TTC549 (cell line): ENCODE measurements around the gene ASF1B.

ENCODE experiments used
- FAIRE-seq: peaks from 2 replicates; lab custom pipeline; 2012; peaks lifted over from hg19 to GRCh38; lab: Jason Lieb, UNC

Gene ASF1B

GRCh38 chr19:14135355-14135754 is 1.0 kb downstream of the ASF1B start:
- no peak for FAIRE-seq

GRCh38 chr19:14127929-14128509 is 8.4 kb downstream of the ASF1B start:
- no peak for FAIRE-seq

- FAIRE-seq, result no peak
Measured at GRCh38 chr19:14127176-14127575, 9.2 kb downstream of the ASF1B start.

- no peak for FAIRE-seq
Measured at GRCh38 chr19:14122924-14123323, 13.5 kb downstream of the ASF1B start.

GRCh38 chr19:14120497-14120780 is 15.9 kb downstream of the ASF1B start:
- no peak for FAIRE-seq

GRCh38 chr19:14119644-14120496 is 16.5 kb downstream of the ASF1B start:
- no peak for FAIRE-seq

GRCh38 chr19:14119146-14119545 is 17.2 kb downstream of the ASF1B start:
- no peak for FAIRE-seq

GRCh38 chr19:14118165-14119051 is 18.0 kb downstream of the ASF1B start:
- FAIRE-seq, result no peak

- FAIRE-seq, result peak; percentile 52
Measured at GRCh38 chr19:14117668-14118164, 18.7 kb downstream of the ASF1B start, which contains the start of gene PRKACA. TSS of gene PRKACA (minus strand) at chr19:14117762. CDS start at chr19:14117547, 215 bp downstream.

- FAIRE-seq, result no peak
Measured at GRCh38 chr19:14116918-14117578, 19.3 kb downstream of the ASF1B start.

GRCh38 chr19:14116525-14116917 is 19.9 kb downstream of the ASF1B start:
- FAIRE-seq, result no peak

GRCh38 chr19:14115756-14116155 is 20.6 kb downstream of the ASF1B start:
- no peak for FAIRE-seq

GRCh38 chr19:14114854-14115253 is 21.5 kb downstream of the ASF1B start:
- no peak for FAIRE-seq

GRCh38 chr19:14114439-14114838 is 21.9 kb downstream of the ASF1B start:
- no peak for FAIRE-seq

- FAIRE-seq, result no peak
Measured at GRCh38 chr19:14113762-14114414, 22.5 kb downstream of the ASF1B start.

GRCh38 chr19:14112809-14113385 is 23.5 kb downstream of the ASF1B start:
- FAIRE-seq, result no peak

- FAIRE-seq, result no peak
Measured at GRCh38 chr19:14112051-14112808, 24.2 kb downstream of the ASF1B start.

- FAIRE-seq, result no peak
Measured at GRCh38 chr19:14111486-14111885, 24.9 kb downstream of the ASF1B start.

- no peak for FAIRE-seq
Measured at GRCh38 chr19:14110650-14111049, 25.7 kb downstream of the ASF1B start.
